HFF-Myc (cell line): ENCODE data around the gene TYROBP.
"Not testable (repeated sequence)": the region's sequence is repeated elsewhere in the genome, so short reads cannot be mapped to it uniquely, and the experiment has no call there.

Experiments
- DNase-seq: peaks from one replicate; pipeline ENCODE4 v3.0.0-alpha.2; 2011; ENCODE audit warnings: low read depth; ENCODE audit errors: extremely low read depth
- H3K4me3 ChIP-seq: replicated peaks from 2 replicates; pipeline ENCODE4 v1.5.1; 2011; ENCODE audit warnings: low read depth, mild to moderate bottlenecking, control low read depth, low read length
- TF ChIP-seq, protein P1 (sequence below): IDR thresholded peaks from 2 replicates; pipeline ENCODE4 v1.5.1; 2012; ENCODE audit warnings: mild to moderate bottlenecking, low read depth, low read length, control low read depth; ENCODE audit errors: missing control alignments

Gene TYROBP

GRCh38 chr19:35915443-35915842 lies 7.3 kb upstream of the TYROBP start:
- no peak for DNase-seq
- no peak overlapping the region for H3K4me3 ChIP-seq
- TF ChIP-seq, protein P1, sequence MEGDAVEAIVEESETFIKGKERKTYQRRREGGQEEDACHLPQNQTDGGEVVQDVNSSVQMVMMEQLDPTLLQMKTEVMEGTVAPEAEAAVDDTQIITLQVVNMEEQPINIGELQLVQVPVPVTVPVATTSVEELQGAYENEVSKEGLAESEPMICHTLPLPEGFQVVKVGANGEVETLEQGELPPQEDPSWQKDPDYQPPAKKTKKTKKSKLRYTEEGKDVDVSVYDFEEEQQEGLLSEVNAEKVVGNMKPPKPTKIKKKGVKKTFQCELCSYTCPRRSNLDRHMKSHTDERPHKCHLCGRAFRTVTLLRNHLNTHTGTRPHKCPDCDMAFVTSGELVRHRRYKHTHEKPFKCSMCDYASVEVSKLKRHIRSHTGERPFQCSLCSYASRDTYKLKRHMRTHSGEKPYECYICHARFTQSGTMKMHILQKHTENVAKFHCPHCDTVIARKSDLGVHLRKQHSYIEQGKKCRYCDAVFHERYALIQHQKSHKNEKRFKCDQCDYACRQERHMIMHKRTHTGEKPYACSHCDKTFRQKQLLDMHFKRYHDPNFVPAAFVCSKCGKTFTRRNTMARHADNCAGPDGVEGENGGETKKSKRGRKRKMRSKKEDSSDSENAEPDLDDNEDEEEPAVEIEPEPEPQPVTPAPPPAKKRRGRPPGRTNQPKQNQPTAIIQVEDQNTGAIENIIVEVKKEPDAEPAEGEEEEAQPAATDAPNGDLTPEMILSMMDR = no peak

- TF ChIP-seq, protein P1 = no peak
- no peak overlapping the region for H3K4me3 ChIP-seq
- DNase-seq = no peak
These were observed 5.5 kb upstream of the TYROBP start for GRCh38 chr19:35913589-35913988.

GRCh38 chr19:35911790-35912189 lies 3.7 kb upstream of the TYROBP start:
- DNase-seq = no peak
- H3K4me3 ChIP-seq = no peak overlapping the region
- TF ChIP-seq, protein P1 = no peak

- TF ChIP-seq, protein P1 = no peak
- DNase-seq = no peak
These were observed 3.1 kb upstream of the TYROBP start for GRCh38 chr19:35911173-35911572.

DNA sequence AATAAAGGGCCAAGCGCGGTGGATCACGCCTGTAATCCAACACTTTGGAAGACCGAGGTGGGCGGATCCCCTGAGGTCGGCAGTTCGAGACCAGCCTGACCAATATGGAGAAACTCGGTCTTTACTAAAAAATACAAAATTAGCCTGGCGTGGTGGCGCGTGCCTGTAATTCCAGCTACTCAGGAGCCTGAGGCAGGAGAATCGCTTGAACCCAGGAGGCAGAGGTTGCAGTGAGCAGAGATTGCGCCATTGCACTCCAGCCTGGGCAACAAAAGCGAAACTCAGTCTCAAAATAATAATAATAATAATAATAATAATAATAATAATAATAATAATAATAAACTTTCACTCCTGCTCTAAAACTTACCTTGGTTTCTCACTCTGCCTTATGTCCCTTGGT lies 2.3 kb upstream of the TYROBP start:
- H3K4me3 ChIP-seq, DNase-seq: not testable (repeated sequence)

More at GRCh38 chr19:35911173-35911572, 3.1 kb upstream of the TYROBP start:
- H3K4me3 ChIP-seq = no peak overlapping the region

DNA sequence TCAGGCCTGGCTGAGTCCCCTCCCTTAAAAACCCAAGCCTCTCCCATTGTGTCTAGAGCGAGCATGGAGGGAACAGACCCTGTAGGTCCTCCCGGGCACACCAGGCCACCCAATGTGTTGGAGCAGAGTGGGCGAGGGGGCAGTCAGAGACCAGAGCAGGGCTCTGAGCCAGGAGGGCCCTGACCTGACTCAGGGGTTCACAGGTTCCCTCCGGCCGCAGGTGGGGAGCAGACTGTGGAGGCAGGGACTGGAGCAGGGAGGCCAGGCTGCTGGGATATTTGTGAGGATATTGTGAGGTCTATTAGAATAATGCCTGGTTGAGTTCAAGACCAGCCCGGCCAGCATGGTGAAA lies 1.6 kb upstream of the TYROBP start:
- H3K4me3 ChIP-seq = no peak overlapping the region
- no peak for DNase-seq
- TF ChIP-seq, protein P1 = no peak

- TF ChIP-seq, protein P1 = no peak
- DNase-seq = no peak
These were observed 1.0 kb upstream of the TYROBP start for GRCh38 chr19:35908973-35909683.

More at GRCh38 chr19:35908973-35909683, 1.0 kb upstream of the TYROBP start:
- no peak overlapping the region for H3K4me3 ChIP-seq
